HL-60/S4 (cell line): ENCODE results near the gene AKT3.

Source experiments
- in situ Hi-C: fragments of 300-500 bp; cut with MboI; formaldehyde crosslinking; loops from 2 replicates; pipeline ENCODE4 v1.14.3; 2022; ENCODE audit warnings: low sequenced_read_pairs

AKT3 gene

DNA sequence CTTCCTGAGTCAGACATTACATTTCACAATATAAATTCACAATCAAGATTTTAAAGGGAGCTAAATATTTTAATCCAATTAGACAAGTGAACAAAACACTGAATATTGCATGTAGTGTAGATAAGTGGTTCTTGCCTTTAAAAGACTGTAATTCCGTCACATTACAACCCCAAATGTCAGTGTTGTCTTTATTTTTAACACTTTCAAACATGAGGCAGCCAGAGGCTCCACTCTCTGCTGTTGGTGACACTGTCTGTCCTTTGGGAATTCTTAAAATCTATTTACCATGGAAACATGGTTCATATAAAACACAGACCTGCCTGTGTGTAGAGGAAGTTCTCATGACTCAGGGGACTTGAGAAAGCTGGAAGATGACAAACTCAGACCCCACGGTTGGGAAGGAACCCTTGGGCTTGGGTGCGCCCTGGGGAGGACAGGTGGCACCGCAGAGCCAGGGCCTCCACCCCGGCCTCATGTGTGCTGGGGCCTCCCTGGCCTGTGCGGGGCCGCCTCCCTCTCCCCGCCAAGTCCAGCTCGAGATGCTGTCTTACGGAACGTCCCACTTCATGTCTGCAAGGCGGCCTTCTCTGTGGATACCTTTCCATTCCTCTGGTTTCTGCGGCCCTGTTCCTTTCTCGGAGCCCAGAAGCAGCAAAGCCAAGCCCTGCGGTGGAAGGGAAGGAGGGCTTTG is 355.2 kb downstream of the AKT3 start:
- in situ Hi-C loops: no loop called here

DNA sequence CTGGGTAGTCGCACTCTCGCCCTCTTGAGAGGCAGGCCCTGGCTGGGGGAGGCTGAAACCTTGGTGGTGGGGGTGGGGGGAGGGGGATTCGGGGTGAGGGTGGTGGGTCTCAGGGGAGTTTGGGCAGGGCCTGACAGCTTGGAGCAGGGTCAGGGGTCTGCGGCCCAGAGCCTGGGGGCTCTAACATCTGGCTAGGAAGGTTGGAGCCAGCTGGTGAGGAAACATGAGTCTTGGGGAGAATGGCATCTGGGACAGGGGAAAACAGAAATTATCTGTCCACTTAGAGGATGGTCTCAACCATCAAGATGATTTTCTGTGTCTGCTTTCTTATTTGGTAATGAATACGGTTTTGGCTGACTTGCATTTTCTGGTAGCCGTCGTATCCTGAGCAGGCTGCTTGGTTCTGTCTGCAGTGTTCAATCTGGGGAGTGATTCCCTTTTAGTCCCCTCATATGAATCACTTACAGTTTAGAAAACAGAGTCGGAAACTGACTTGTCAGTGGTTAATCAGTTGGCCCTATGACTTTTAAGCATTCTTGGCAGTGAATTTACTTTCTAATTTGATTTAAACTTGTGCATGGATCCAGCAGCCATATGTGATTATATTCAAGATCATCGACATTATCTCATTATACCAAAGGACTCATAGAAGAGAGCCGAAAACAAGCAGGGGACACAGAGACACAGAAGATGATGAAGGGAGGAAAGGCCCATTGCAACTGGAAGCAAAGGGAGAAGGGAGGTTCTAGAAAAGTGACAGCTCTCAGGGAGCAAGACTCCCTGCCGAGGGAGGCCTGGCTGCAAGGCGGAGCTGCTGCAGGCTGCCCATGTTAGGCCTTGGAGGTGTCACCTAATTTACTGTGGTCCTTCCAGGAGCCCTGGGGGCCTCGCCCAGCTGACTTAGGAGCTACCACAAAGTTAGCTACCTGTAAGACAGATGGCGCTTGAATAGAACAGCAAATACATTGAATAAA is 356.6 kb downstream of the AKT3 start:
- in situ Hi-C loops: no loop called here

DNA sequence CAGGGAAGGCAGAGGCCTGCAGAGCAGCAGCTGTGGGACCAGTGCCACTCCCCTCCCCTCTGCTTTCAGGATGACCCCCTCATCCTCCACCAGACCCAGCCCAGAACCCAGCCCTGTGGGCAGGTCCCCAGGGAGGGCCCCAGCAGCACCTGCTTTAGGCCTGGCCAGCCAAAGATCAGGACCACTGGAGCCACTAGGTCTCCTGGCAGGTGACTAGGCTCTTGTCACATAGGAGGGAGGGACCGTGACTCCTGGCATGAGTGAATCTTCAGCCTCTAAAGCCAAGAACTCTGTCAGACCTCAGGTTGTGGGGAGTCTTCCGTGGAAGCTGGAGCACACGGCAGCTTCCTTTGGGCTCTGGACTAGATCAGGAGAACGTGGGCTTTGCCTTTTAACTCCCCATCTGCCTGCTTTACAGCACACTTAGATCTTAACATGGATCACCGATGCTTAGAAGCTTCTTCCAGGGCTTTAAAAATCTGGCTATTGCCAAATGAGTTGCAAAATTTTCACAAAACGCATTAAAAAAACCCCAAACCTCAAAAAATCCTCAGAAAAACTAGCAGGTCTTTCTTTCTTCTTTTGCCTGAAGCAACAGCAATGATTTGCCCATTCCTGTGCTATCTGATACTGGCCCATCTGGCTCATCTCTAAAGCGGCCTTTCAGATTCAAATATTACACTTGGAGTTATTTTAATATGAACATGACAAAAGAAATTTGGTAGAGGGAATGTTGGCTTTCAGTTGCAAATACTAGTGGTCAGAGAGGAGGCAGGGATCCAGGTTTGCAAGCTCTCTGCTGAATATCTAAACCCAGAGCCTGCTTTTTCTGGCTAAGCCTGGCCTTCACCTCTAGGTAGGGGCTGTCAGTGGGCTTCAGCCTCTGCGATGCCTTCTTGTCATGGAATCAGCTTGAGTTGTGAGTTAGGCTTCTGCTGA is 359.0 kb downstream of the AKT3 start:
- in situ Hi-C loops: no loop called here

DNA sequence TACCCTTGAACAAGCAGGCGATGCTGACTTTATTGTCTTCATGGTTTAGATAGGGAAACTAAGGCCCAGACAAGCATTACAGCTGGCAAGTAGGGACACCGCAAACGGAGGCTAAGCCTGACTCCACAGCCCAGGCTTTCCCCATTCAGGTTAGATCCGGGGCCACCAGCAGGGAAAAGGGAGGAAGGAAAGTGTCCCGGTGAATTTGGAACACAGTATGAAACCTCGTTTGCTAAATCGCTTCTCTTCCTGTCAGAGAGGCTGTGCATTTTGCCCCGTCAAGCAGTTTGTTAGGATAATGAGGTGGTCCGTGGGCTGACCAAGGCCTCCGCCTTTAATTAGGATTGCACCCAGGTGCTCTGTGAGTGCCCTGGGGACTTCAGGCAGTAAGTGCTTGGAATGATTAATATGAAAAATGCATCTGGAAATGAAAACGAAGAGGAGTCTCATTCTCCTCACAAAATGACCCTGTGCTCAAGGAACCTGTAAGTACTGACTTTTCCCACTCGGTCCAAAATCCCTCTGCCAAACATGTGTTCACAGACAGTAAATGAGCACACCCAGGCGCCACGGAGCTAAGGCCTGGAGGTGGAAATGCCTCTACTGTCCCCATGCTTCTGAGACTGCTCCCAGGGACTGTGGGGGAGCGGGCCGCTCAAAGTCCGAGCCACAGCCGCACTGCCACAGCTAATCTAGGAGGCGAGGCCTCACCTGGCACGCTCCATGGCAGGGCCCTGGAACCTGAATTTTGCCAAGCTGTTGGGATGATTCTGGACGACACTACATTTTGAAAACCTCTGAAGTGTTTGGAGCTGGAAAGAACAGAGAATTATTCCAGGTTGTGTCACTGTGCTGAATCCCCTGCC is 360.1 kb downstream of the AKT3 start:
- in situ Hi-C loops: no loop called here

GRCh38 chr1:243489158-243489527 is 360.9 kb downstream of the AKT3 start:
- in situ Hi-C loops: no loop called here

- in situ Hi-C loops: no loop called here
Measured at GRCh38 chr1:243488459-243489157, 361.4 kb downstream of the AKT3 start.

DNA sequence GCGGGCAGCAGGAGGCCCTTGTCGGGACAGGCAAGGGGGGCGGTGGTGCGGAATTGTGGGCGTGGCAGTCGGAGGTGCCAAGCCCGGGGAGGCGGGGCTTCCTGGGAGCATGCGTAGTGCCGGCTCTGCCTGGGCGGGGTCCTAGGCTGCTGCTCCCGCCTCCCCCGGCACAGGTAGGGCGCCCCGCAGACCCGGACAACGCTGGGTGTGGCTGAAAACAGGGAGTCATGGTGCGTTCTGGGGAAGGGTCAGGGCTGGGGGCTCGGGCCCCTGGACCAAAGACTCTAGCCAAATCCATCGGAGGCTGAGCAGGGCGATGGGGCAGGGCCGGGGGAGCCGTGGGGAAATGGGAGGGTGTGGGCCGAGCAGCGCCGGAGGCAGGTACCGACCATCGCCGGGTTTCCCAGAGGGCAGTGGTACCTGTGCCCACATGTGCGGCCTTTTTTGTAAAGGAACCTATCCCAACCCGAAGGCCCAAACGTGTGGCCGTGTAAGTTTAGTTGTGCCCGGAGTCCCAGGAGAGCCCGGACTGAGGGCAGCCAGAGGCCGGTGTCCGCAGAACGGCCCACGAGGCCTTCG is 362.3 kb downstream of the AKT3 start:
- in situ Hi-C loops: no loop called here

- in situ Hi-C loops: no loop called here
Measured at GRCh38 chr1:243487036-243487648, 362.9 kb downstream of the AKT3 start.

GRCh38 chr1:243483952-243484351 is 366.1 kb downstream of the AKT3 start:
- in situ Hi-C loops: no loop called here

GRCh38 chr1:243483071-243483771 is 366.8 kb downstream of the AKT3 start:
- in situ Hi-C loops: no loop called here

GRCh38 chr1:243482141-243483022 is 367.7 kb downstream of the AKT3 start:
- in situ Hi-C loops: no loop called here

DNA sequence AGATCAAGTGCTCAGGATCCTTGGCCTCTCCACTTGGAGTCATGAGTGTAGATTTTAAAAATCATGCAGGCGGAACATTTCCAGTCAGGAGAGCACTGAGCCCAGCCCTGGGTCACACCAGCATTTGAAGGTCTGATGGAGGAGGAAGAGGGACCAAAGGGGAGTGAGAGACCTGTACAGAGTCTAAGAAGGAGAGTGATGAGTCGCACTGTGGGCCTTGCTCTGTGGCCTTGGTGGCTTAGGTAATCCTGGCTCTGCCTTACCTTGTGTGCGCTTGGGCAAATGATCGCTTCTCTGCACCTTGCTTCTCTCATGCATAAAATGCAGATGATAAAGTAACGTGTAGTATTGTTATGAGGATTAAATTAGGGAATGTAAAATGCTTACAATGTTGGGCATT is 368.9 kb downstream of the AKT3 start:
- in situ Hi-C loops: no loop called here

DNA sequence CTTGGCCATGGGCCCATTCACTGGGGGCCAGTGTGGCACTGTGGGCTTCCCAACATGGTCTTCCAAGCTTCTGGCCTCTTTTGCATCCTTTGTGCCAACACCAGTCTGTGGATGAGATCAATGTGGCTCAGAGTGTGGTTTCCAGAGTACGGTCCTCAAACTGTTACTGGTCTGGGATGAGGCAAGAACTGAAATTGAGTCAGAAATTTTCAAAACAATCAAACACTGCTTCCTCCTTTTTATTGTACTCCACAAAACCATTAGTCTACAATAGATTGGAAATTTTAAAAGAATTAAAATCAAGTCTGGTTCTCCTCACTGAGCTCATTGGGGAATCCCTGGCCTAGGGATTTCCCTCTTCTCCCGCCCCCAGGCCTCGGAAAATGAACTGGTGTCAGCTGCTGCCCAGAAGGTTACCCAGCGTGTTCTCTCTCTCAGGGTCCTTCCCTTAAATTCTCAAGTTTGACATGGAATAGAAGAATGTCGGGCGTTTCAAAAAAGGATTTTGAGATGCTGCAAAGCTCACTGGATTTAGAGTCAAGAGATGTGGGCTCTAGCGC is 372.2 kb downstream of the AKT3 start:
- in situ Hi-C loops: no loop called here

DNA sequence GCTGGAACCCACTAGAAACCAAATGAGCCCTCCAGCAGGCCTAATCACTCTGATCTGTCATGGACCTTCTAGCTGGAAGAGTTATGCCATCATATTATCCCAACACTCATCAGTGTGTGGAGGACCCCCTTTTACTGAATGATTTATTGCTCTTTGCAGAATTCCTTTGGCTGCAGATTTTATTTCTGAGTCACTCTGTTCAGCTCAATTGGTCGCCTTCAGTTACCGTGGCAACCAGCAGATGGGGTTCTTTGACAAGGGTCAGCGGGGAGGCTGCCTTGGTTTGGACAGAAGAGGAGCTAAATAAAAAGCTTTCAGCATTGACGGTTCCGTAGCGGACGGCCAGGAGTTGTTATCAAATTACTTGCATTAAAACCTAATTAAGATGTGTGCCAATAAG is 374.1 kb downstream of the AKT3 start:
- in situ Hi-C loops: no loop called here

- in situ Hi-C loops: no loop called here
Measured at GRCh38 chr1:243474906-243475305, 375.1 kb downstream of the AKT3 start.

GRCh38 chr1:243474136-243474881 is 375.7 kb downstream of the AKT3 start:
- in situ Hi-C loops: no loop called here
